Naive thymus-derived CD8-positive, alpha-beta T cell (primary cell): ENCODE measurements around the gene RBL2. TPM values are rescaled to one million over a fixed set of nuclear protein-coding genes. Genes with fewer than 3 reads are reported as not detected.

Experiments
- ATAC-seq, 2 donors: fragments of 150-1000 bp; cut with Tn5 transposase in 1 of 2; sonication (Bioruptor Pico), chemical (Tn5 transposase) in 1 of 2; 1 replicate in 1 of 2; 2 replicates in 1 of 2; pipeline ENCODE4 v1.10.0; 2021; ENCODE audit warnings: mild to moderate bottlenecking in 2 of 2, moderate library complexity in 2 of 2
- POLR2A ChIA-PET: fragments of 350-600 bp; sonication (Branson Sonifier 250); formaldehyde crosslinking; loops from one replicate; lab custom pipeline; 2021; ENCODE audit warnings: antibody characterized with exemption; lab: Charles Lee
- DNase-seq, 10 donors: peaks; one replicate each; pipeline versions ENCODE4 v3.0.0 to v3.0.0-alpha.2; 2020 to 2022
- H3K27ac Mint-ChIP-seq, 10 donors: one replicate each; pipeline ENCODE4 v1.8.0; 2020 to 2022; ENCODE audit warnings: mild to moderate bottlenecking in 10 of 10, mixed read lengths in 10 of 10, moderate library complexity in 4 of 10, inconsistent platforms in 1 of 10
- H3K27me3 Mint-ChIP-seq, 5 donors: one replicate each; pipeline ENCODE4 v1.8.0; 2021 to 2022; ENCODE audit warnings: mixed read lengths in 5 of 5
- H3K36me3 Mint-ChIP-seq, 3 donors: one replicate each; pipeline ENCODE4 v1.8.0; 2020 to 2022; ENCODE audit warnings: mixed read lengths in 3 of 3, mild to moderate bottlenecking in 2 of 3, inconsistent platforms in 1 of 3
- H3K4me1 Mint-ChIP-seq, 4 donors: one replicate each; pipeline ENCODE4 v1.8.0; 2021 to 2022; ENCODE audit warnings: mixed read lengths in 4 of 4
- H3K4me3 Mint-ChIP-seq, 10 donors: one replicate each; pipeline ENCODE4 v1.8.0; 2020 to 2022; ENCODE audit warnings: mild to moderate bottlenecking in 10 of 10, mixed read lengths in 10 of 10, moderate library complexity in 6 of 10, inconsistent platforms in 1 of 10
- H3K9me3 Mint-ChIP-seq, 9 donors: one replicate each; pipeline ENCODE4 v1.8.0; 2020 to 2022; ENCODE audit warnings: mixed read lengths in 9 of 9, mild to moderate bottlenecking in 3 of 9, inconsistent platforms in 1 of 9, moderate library complexity in 1 of 9
- polyA plus RNA-seq, 3 donors: library from polyadenylated mRNA; unstranded; fragments of 300-500 nt; fragmentation: Illumina TruSeq; gene quantifications; one replicate each; pipeline ENCODE4 v1.2.3, GENCODE V29; 2021
- total RNA-seq, 8 experiments: library from RNA in 2 of 8; stranded (reverse) in 2 of 8; gene quantifications; one replicate each; pipeline ENCODE4 v1.2.3 and lab custom pipeline; 2021 to 2026

RBL2 gene
- total and polyA plus RNA-seq, 5 experiments from 2014 or later, result 245 to 608 (median 302) TPM

- peak overlapping the region in 6 of 10 donors; percentile 3 to 58 (median 30) for H3K4me3 Mint-ChIP-seq
- POLR2A ChIA-PET, result interaction anchor here (0.8 to 19.6 kb wide), 10 partner anchors 9 to 53 kb away, joined by 3 to 316 read pairs (median 6); partner anchors contain the start of genes AKTIP and RBL2
Measured at GRCh38 chr16:53489755-53490154, 55.5 kb downstream of the RBL2 start.

DNA sequence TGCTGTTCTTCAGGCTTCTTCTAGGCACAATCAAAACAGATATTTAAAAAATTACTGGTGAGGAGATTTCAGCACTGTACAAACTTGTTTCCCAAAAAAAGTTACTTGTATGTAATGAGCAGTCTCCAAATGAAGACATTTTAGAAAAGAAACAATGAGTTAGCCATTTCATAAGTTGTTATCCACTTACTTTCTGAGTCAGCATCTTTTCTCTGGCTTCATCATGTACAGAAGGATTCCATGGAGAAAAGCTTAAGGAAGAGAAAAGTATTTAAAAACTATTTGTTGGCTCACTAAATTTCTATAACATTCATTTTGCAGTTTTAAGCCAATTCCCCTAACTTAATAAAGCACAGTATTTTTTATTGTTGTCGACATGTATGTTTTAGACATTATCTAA, 58.2 kb downstream of the RBL2 start:
- POLR2A ChIA-PET, result interaction anchor here (0.8 to 19.6 kb wide), 6 partner anchors 10 to 56 kb away, joined by 3 to 316 read pairs (median 18); partner anchors contain the start of genes AKTIP and RBL2
- Mint-ChIP-seq H3K4me1 (peaks cover 32 to 80% (median 62%) of the 10 kb centered on the region in 4 donors), H3K4me3 (no peak overlapping the region), H3K9me3 (peaks cover 0 to 6% (median 0%) of the 10 kb centered on the region in 9 donors), H3K36me3 (peaks cover 19 to 95% (median 47%) of the 10 kb centered on the region in 3 donors), H3K27ac (peak overlapping the region; percentile 48 to 90 (median 80)), H3K27me3 (no peaks in the 10 kb centered on the region)
- DNase-seq (no peak), ATAC-seq (no peak)

More at GRCh38 chr16:53489755-53490154, 55.5 kb downstream of the RBL2 start:
- H3K27ac Mint-ChIP-seq, result peak overlapping the region; percentile 14 to 95 (median 83)
- H3K4me1 Mint-ChIP-seq, result peaks cover 24 to 58% (median 46%) of the 10 kb centered on the region in 4 donors
- no peaks in the 10 kb centered on the region for H3K27me3 Mint-ChIP-seq
- peaks cover 0 to 33% (median 12%) of the 10 kb centered on the region in 9 donors for H3K9me3 Mint-ChIP-seq
- H3K36me3 Mint-ChIP-seq, result peaks cover 38 to 95% (median 55%) of the 10 kb centered on the region in 3 donors
- DNase-seq (no peak), ATAC-seq (no peak)

DNA sequence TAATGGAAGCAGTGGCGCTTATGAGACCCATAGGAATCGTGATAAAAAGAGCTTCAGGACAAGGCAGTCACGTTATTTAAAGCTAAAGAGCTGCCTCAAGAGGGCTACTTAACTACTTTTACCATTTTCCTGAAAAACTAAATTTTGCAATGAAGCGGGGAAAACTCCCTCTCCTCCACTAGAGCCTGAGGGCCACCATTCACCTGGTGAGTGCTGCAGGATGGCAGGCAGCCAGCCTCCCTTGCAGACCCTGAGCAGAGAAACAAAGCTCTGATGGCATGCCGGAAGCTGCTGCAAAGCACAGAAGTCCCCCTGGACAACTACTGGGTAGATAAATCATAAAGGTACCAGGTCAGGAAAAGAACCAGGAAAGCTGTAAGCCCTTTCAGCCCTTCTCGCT, 60.4 kb downstream of the RBL2 start:
- H3K4me3 Mint-ChIP-seq, result peak overlapping the region in 1 of 10 donors; percentile 5
- no peak for ATAC-seq
- H3K9me3 Mint-ChIP-seq, result no peaks in the 10 kb centered on the region
- H3K36me3 Mint-ChIP-seq, result peaks cover 15 to 96% (median 50%) of the 10 kb centered on the region in 3 donors
- DNase-seq, result no peak
- H3K27ac Mint-ChIP-seq, result peak overlapping the region in 8 of 10 donors; percentile 4 to 63 (median 52)
- no peaks in the 10 kb centered on the region for H3K27me3 Mint-ChIP-seq
- peaks cover 36 to 82% (median 66%) of the 10 kb centered on the region in 4 donors for H3K4me1 Mint-ChIP-seq
- POLR2A ChIA-PET, result interaction anchor here (1.7 to 19.6 kb wide), 6 partner anchors 8 to 58 kb away, joined by 9 to 316 read pairs (median 18); partner anchors contain the start of genes AKTIP and RBL2

DNA sequence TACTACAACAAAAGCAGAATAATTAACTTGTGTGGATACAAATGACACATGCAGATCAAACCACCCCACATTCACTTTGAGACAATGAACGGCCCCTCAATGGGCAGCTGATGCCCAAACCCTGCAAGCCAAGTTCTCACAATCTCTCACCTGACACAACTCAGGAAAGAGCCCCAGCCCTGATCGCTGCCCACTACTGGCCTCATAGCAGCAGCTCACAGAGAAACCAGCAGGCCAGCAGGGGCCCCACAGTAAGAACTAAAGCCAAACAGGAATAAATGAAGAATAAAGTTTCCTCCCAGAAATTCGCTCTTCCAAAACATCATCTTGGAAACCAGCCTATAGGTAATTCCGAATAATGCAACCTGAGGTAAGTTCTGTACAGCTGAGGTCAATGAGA, 61.1 kb downstream of the RBL2 start:
- Mint-ChIP-seq H3K9me3 (no peaks in the 10 kb centered on the region), H3K4me3 (peak overlapping the region in 3 of 10 donors; percentile 10 to 52 (median 15)), H3K36me3 (peaks cover 15 to 95% (median 51%) of the 10 kb centered on the region in 3 donors), H3K27me3 (no peaks in the 10 kb centered on the region), H3K4me1 (peaks cover 32 to 80% (median 64%) of the 10 kb centered on the region in 4 donors), H3K27ac (peak overlapping the region; percentile 4 to 82 (median 57))
- no peak for DNase-seq
- ATAC-seq, result peak; percentile 34 to 43
- POLR2A ChIA-PET, result interaction anchor here (1.7 to 19.6 kb wide), 5 partner anchors 9 to 59 kb away, joined by 9 to 316 read pairs (median 23); partner anchors contain the start of gene RBL2

GRCh38 chr16:53498984-53499383, 64.7 kb downstream of the RBL2 start:
- peak overlapping the region in 9 of 10 donors; percentile 70 to 91 (median 77) for H3K27ac Mint-ChIP-seq
- POLR2A ChIA-PET, result interaction anchor here (0.7 to 19.6 kb wide), 8 partner anchors 9 to 62 kb away, joined by 3 to 316 read pairs (median 6); partner anchors contain the start of gene RBL2
- no peaks in the 10 kb centered on the region for H3K9me3 Mint-ChIP-seq
- ATAC-seq, result no peak
- H3K4me3 Mint-ChIP-seq, result peak overlapping the region in 8 of 10 donors; percentile 41 to 79 (median 63)
- DNase-seq, result no peak
- peaks cover 20 to 64% (median 42%) of the 10 kb centered on the region in 3 donors for H3K36me3 Mint-ChIP-seq
- peaks cover 30 to 78% (median 68%) of the 10 kb centered on the region in 4 donors for H3K4me1 Mint-ChIP-seq
- H3K27me3 Mint-ChIP-seq, result no peaks in the 10 kb centered on the region

- H3K36me3 Mint-ChIP-seq, result peaks cover 12 to 40% (median 23%) of the 10 kb centered on the region in 3 donors
- no peaks in the 10 kb centered on the region for H3K9me3 Mint-ChIP-seq
- POLR2A ChIA-PET, result interaction anchor here (0.8 to 19.6 kb wide), 7 partner anchors 8 to 65 kb away, joined by 3 to 316 read pairs (median 25); partner anchors contain the start of gene RBL2
- ATAC-seq (no peak), DNase-seq (no peak)
- peak overlapping the region; percentile 89 to 100 (median 98) for H3K4me3 Mint-ChIP-seq
- H3K4me1 Mint-ChIP-seq, result peaks cover 23 to 74% (median 66%) of the 10 kb centered on the region in 4 donors
- H3K27ac Mint-ChIP-seq, result peak overlapping the region; percentile 90 to 97 (median 96)
- no peaks in the 10 kb centered on the region for H3K27me3 Mint-ChIP-seq
Measured at GRCh38 chr16:53501216-53501859, 67.1 kb downstream of the RBL2 start.

GRCh38 chr16:53502331-53503269, 68.3 kb downstream of the RBL2 start, which contains the start of gene AKTIP:
Gene AKTIP, minus strand, starts transcription at chr16:53503209. Its CDS starts 2,950 bp downstream, at chr16:53500259.
- ATAC-seq (peak; percentile 19 to 25), DNase-seq (peak in 7 of 10 donors; percentile 22 to 68 (median 29))
- POLR2A ChIA-PET, result interaction anchor here (1.2 to 19.6 kb wide), 14 partner anchors 9 to 202 kb away, joined by 4 to 316 read pairs (median 12); partner anchors contain the start of genes FTO, RBL2 and RPGRIP1L
- Mint-ChIP-seq H3K4me1 (peaks cover 23 to 67% (median 59%) of the 10 kb centered on the region in 4 donors), H3K27ac (peak within 1 kb of the TSS; percentile 94 to 98 (median 96)), H3K36me3 (peaks cover 12 to 27% (median 17%) of the 10 kb centered on the region in 3 donors), H3K27me3 (no peaks in the 10 kb centered on the region), H3K9me3 (no peaks in the 10 kb centered on the region), H3K4me3 (peak within 1 kb of the TSS; percentile 90 to 100 (median 98))

DNA sequence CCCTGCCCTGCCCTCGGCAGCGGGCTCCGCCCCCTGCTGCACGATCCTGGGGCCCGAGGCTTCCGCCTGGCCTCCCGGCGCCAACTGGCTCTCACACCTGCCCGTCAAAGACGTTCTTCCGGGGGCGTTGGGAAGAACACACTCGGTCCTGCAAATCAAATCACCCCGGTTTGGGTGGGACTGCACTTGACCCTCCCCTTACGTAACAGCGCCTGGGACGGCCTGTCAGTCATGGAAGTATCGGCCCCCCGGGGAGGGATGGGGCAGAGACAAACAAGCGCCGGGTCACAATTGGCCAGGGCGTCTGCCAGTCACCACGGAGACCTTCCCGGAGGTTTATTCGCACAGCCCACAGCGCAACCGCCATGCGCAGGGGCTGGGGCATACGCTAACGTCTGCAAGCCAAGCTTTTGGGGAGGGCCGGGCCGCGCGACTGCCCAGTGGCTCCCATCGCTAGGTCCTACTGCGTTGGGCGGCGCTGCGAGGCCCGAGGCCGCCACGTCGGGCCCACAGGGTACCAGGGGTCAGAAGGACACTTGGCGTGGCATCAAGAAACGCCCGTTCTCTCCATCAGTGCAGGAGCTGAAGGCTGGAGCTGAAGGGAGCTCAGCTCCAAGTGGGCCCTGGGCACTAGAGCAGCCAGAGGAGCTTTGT, 69.1 kb downstream of the RBL2 start:
- POLR2A ChIA-PET, result interaction anchor here (1.0 to 19.6 kb wide), 15 partner anchors 10 to 201 kb away, joined by 4 to 316 read pairs (median 12); partner anchors contain the start of genes FTO, RBL2 and RPGRIP1L
- ATAC-seq, result peak; percentile 86 to 88
- Mint-ChIP-seq H3K9me3 (no peaks in the 10 kb centered on the region), H3K27me3 (no peaks in the 10 kb centered on the region), H3K36me3 (peaks cover 11 to 19% (median 12%) of the 10 kb centered on the region in 3 donors), H3K27ac (peak overlapping the region; percentile 87 to 97 (median 94)), H3K4me3 (peak overlapping the region; percentile 87 to 98 (median 94)), H3K4me1 (peaks cover 20 to 59% (median 51%) of the 10 kb centered on the region in 4 donors)
- DNase-seq, result peak; percentile 97 to 100 (median 100)

- Mint-ChIP-seq H3K27ac (peak overlapping the region; percentile 92 to 98 (median 96)), H3K36me3 (peaks cover 6 to 12% (median 8%) of the 10 kb centered on the region in 3 donors), H3K4me3 (peak overlapping the region; percentile 87 to 98 (median 94)), H3K27me3 (no peaks in the 10 kb centered on the region), H3K9me3 (no peaks in the 10 kb centered on the region), H3K4me1 (peaks cover 16 to 52% (median 44%) of the 10 kb centered on the region in 4 donors)
- no peak for ATAC-seq
- peak in 3 of 10 donors; percentile 19 to 24 (median 20) for DNase-seq
- POLR2A ChIA-PET, result interaction anchor here (0.7 to 19.6 kb wide), 13 partner anchors 14 to 137 kb away, joined by 4 to 316 read pairs (median 12); partner anchors contain the start of gene RBL2
Measured at GRCh38 chr16:53503991-53504663, 69.9 kb downstream of the RBL2 start.

DNA sequence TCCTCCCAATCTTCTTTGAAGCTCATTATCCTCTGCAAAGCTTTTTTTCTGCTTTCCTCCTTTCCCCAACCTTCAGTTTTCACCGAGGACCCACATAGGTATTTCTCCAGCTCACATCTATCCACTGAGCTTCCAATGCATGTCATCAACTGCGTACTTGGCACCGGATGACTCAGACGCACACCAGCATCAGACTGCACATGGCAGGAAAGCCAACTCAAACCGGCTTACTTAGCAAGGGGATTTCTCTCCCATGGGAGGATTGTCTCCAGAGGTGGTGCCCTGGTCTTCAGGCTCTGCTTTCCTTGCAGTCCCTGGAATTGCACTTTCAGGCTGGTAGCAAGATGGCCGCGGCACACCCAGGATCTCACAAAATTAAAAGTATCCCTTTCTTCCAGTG, 70.4 kb downstream of the RBL2 start:
- no peaks in the 10 kb centered on the region for H3K9me3 Mint-ChIP-seq
- POLR2A ChIA-PET, result interaction anchor here (0.7 to 19.6 kb wide), 6 partner anchors 19 to 132 kb away, joined by 4 to 316 read pairs (median 82); partner anchors contain the start of gene RBL2
- H3K4me1 Mint-ChIP-seq, result peaks cover 15 to 49% (median 42%) of the 10 kb centered on the region in 4 donors
- H3K4me3 Mint-ChIP-seq, result peak overlapping the region; percentile 87 to 98 (median 94)
- DNase-seq, result peak in 4 of 10 donors; percentile 12 to 46 (median 16)
- ATAC-seq, result no peak
- H3K36me3 Mint-ChIP-seq, result peaks cover 5 to 8% (median 5%) of the 10 kb centered on the region in 3 donors
- H3K27ac Mint-ChIP-seq, result peak overlapping the region; percentile 92 to 98 (median 96)
- no peaks in the 10 kb centered on the region for H3K27me3 Mint-ChIP-seq
